Uterus (tissue), 4 donors: Measurements from ENCODE around the gene CORO7. TPM values are rescaled to one million over a fixed set of nuclear protein-coding genes. Genes with fewer than 3 reads are reported as not detected.

Experiments
- DNase-seq, 2 donors: peaks; one replicate each; pipeline ENCODE4 v3.0.0-alpha.2; 2019 to 2020
- H3K27ac ChIP-seq, 2 donors: fragments of 200-600 bp; sonication (generic); 1 replicate in 1 of 2; 2 replicates in 1 of 2; pipeline ENCODE4 v1.5.1; 2016 to 2018
- H3K27me3 ChIP-seq, 2 donors: fragments of 200-600 bp; sonication (generic); one replicate each; pipeline ENCODE4 v1.5.1; 2018 to 2019; ENCODE audit warnings: control low read depth in 1 of 2
- H3K36me3 ChIP-seq, 2 donors: fragments of 200-600 bp; sonication (generic); one replicate each; pipeline ENCODE4 v1.5.1; 2019; ENCODE audit warnings: control low read depth in 1 of 2
- H3K4me1 ChIP-seq, 2 donors: fragments of 200-600 bp; sonication (generic); one replicate each; pipeline ENCODE4 v1.5.1; 2018 to 2019; ENCODE audit warnings: control low read depth in 1 of 2
- H3K4me3 ChIP-seq, 2 donors: fragments of 200-600 bp; sonication (generic); 1 replicate in 1 of 2; 2 replicates in 1 of 2; pipeline ENCODE4 v1.5.1; 2018 to 2019; ENCODE audit warnings: mild to moderate bottlenecking in 1 of 2
- H3K9me3 ChIP-seq, 2 donors: fragments of 200-600 bp; sonication (generic); one replicate each; pipeline ENCODE4 v1.5.1; 2019; ENCODE audit warnings: control low read depth in 1 of 2
- CTCF ChIP-seq, 4 experiments: fragments of 200-600 bp in 2 of 4; fragments of 450-650 bp in 2 of 4; sonication (generic) in 2 of 4; IDR thresholded peaks; one replicate each; pipeline ENCODE4 v1.5.1; 2016 to 2019; ENCODE audit warnings: antibody characterized with exemption in 4 of 4, mild to moderate bottlenecking in 2 of 4, moderate library complexity in 1 of 4
- POLR2A ChIP-seq, 2 donors: fragments of 450-650 bp; IDR thresholded peaks; one replicate each; pipeline ENCODE4 v1.6.1; 2016; ENCODE audit warnings: antibody characterized with exemption in 2 of 2, mild to moderate bottlenecking in 1 of 2, moderate library complexity in 1 of 2
- intact Hi-C: fragments of 100-400 bp; cut with DNase I; formaldehyde crosslinking; loops from one replicate; pipeline ENCODE4 v1.15.1; 2023; ENCODE audit warnings: low total_unique reads
- total RNA-seq, 4 donors: library from RNA; depleted of rRNA in 3 of 4; stranded (reverse); fragments of >200 nt in 3 of 4; gene quantifications; one replicate each; pipeline versions ENCODE4 v1.1.0 to v1.2.4, GENCODE V29; 2014 to 2023
- donor health status: DM: yes; HTN: yes; CAD: no.

CORO7 gene
- total RNA-seq, 4 donors from 2014 or later = 13.8 to 52.1 (median 30.0) TPM

GRCh38 chr16:4450430-4450829 lies 34.0 kb upstream of the CORO7 start:
- H3K27ac ChIP-seq = no peak overlapping the region
- no peak for DNase-seq
- no peaks in the 10 kb centered on the region for H3K4me1 ChIP-seq
- no peaks in the 10 kb centered on the region for H3K27me3 ChIP-seq
- H3K4me3 ChIP-seq = no peak overlapping the region
- no peak for TF ChIP-seq CTCF (IDR thresholded peaks at IDR 0.05)
- TF ChIP-seq POLR2A (IDR thresholded peaks at IDR 0.05) = no peak
- H3K9me3 ChIP-seq = no peaks in the 10 kb centered on the region
- H3K36me3 ChIP-seq = no peaks in the 10 kb centered on the region
- intact Hi-C loops = no loop called here

GRCh38 chr16:4443986-4444385 lies 27.6 kb upstream of the CORO7 start:
- Histone ChIP-seq H3K36me3 (no peaks in the 10 kb centered on the region), H3K9me3 (no peaks in the 10 kb centered on the region)
- intact Hi-C loops = no loop called here

GRCh38 chr16:4443271-4443670 lies 26.9 kb upstream of the CORO7 start:
- no peak for DNase-seq
- no peak for TF ChIP-seq POLR2A (IDR thresholded peaks at IDR 0.05)
- TF ChIP-seq CTCF (IDR thresholded peaks at IDR 0.05) = no peak
- intact Hi-C loops = no loop called here

More at GRCh38 chr16:4443986-4444385, 27.6 kb upstream of the CORO7 start:
- no peak for DNase-seq
- Histone ChIP-seq H3K4me1 (no peaks in the 10 kb centered on the region), H3K4me3 (no peak overlapping the region), H3K27ac (no peak overlapping the region), H3K27me3 (no peaks in the 10 kb centered on the region)
- TF ChIP-seq POLR2A (IDR thresholded peaks at IDR 0.05) (no peak), CTCF (IDR thresholded peaks at IDR 0.05) (no peak)

GRCh38 chr16:4442371-4442770 lies 26.0 kb upstream of the CORO7 start:
- no peak for DNase-seq
- Histone ChIP-seq H3K36me3 (no peaks in the 10 kb centered on the region), H3K9me3 (no peaks in the 10 kb centered on the region), H3K4me1 (no peaks in the 10 kb centered on the region), H3K27ac (no peak overlapping the region), H3K4me3 (no peak overlapping the region), H3K27me3 (no peaks in the 10 kb centered on the region)
- intact Hi-C loops = no loop called here
- TF ChIP-seq CTCF (IDR thresholded peaks at IDR 0.05) = no peak
- TF ChIP-seq POLR2A (IDR thresholded peaks at IDR 0.05) = no peak

More at GRCh38 chr16:4443271-4443670, 26.9 kb upstream of the CORO7 start:
- no peaks in the 10 kb centered on the region for H3K36me3 ChIP-seq
- no peak overlapping the region for H3K27ac ChIP-seq
- no peaks in the 10 kb centered on the region for H3K27me3 ChIP-seq
- H3K9me3 ChIP-seq = no peaks in the 10 kb centered on the region
- H3K4me1 ChIP-seq = no peaks in the 10 kb centered on the region
- H3K4me3 ChIP-seq = no peak overlapping the region

GRCh38 chr16:4437366-4437765 lies 21.0 kb upstream of the CORO7 start:
- H3K36me3 ChIP-seq = no peaks in the 10 kb centered on the region
- intact Hi-C loops = no loop called here
- H3K4me1 ChIP-seq = no peaks in the 10 kb centered on the region
- DNase-seq = no peak
- H3K27ac ChIP-seq = no peak overlapping the region
- TF ChIP-seq CTCF (IDR thresholded peaks at IDR 0.05) (no peak), POLR2A (IDR thresholded peaks at IDR 0.05) (no peak)
- H3K4me3 ChIP-seq = no peak overlapping the region
- H3K9me3 ChIP-seq = no peaks in the 10 kb centered on the region
- no peaks in the 10 kb centered on the region for H3K27me3 ChIP-seq
